CD4-positive, alpha-beta T cell (primary cell): Measurements from ENCODE around the gene CDK16. TPM values are rescaled to one million over a fixed set of nuclear protein-coding genes. Genes with fewer than 3 reads are reported as not detected.

Experiments used
- ATAC-seq: fragments of 200-7000 bp; cut with Tn5 transposase; one replicate; pipeline ENCODE4 v1.10.0; 2022; ENCODE audit warnings: mild to moderate bottlenecking; ENCODE audit not compliant: poor library complexity
- CTCF ChIA-PET: fragments of 350-600 bp; sonication (Branson Sonifier 250); formaldehyde crosslinking; loops from one replicate; lab custom pipeline; 2021; ENCODE audit warnings: antibody characterized with exemption, inconsistent platforms; lab: Charles Lee
- POLR2A ChIA-PET: fragments of 350-600 bp; sonication (Branson Sonifier 250); formaldehyde crosslinking; loops from one replicate; lab custom pipeline; 2021; ENCODE audit warnings: antibody characterized with exemption, inconsistent platforms; lab: Charles Lee
- DNase-seq, 14 experiments: peaks; one replicate each; pipeline ENCODE4 v3.0.0-alpha.2; 2013 to 2020; ENCODE audit warnings: mixed read lengths in 2 of 14
- H3K27ac ChIP-seq, 2 donors: one replicate each; pipeline versions ENCODE4 v1.5.1 to v1.7.0; 2013; ENCODE audit warnings: low read length in 2 of 2, low read depth in 1 of 2, mild to moderate bottlenecking in 1 of 2
- H3K27me3 ChIP-seq, 2 experiments: 1 replicate in 1 of 2; 2 replicates in 1 of 2; pipeline versions ENCODE4 v1.6.1 to v1.7.0; 2013; ENCODE audit warnings: low read length in 2 of 2, control low read depth in 1 of 2, mild to moderate bottlenecking in 1 of 2, moderate library complexity in 1 of 2; ENCODE audit not compliant: insufficient read depth in 2 of 2, control insufficient read depth in 1 of 2
- H3K36me3 ChIP-seq: one replicate; pipeline ENCODE4 v1.6.1; 2013; ENCODE audit warnings: low read length, control low read depth; ENCODE audit not compliant: insufficient read depth
- H3K4me1 ChIP-seq: one replicate; pipeline ENCODE4 v1.6.1; 2013; ENCODE audit warnings: low read length, control low read depth; ENCODE audit not compliant: insufficient read depth
- H3K4me3 ChIP-seq: one replicate; pipeline ENCODE4 v1.5.1; 2013; ENCODE audit warnings: mild to moderate bottlenecking, low read length, moderate library complexity
- H3K9me3 ChIP-seq, 2 experiments: 1 replicate in 1 of 2; 2 replicates in 1 of 2; pipeline versions ENCODE4 v1.6.1 to v1.7.0; 2013; ENCODE audit warnings: low read length in 2 of 2, mild to moderate bottlenecking in 2 of 2, control low read depth in 1 of 2, moderate library complexity in 1 of 2; ENCODE audit not compliant: control insufficient read depth in 1 of 2, insufficient read depth in 1 of 2
- H3K27ac Mint-ChIP-seq: one replicate; pipeline ENCODE4 v1.8.0; 2020; ENCODE audit warnings: mixed read lengths
- H3K27me3 Mint-ChIP-seq: one replicate; pipeline ENCODE4 v1.8.0; 2021; ENCODE audit warnings: mixed read lengths
- H3K36me3 Mint-ChIP-seq: one replicate; pipeline ENCODE4 v1.8.0; 2021; ENCODE audit warnings: low read depth, mixed read lengths
- H3K4me1 Mint-ChIP-seq: one replicate; pipeline ENCODE4 v1.8.0; 2021; ENCODE audit warnings: low read depth, mixed read lengths
- H3K4me3 Mint-ChIP-seq: one replicate; pipeline ENCODE4 v1.8.0; 2020; ENCODE audit warnings: mild to moderate bottlenecking, mixed read lengths
- H3K9me3 Mint-ChIP-seq: one replicate; pipeline ENCODE4 v1.8.0; 2020; ENCODE audit warnings: mixed read lengths
- intact Hi-C, 2 experiments: fragments of 100-400 bp; cut with DNase I in 1 of 2; cut with micrococcal nuclease in 1 of 2; formaldehyde crosslinking; loops; one replicate each; pipeline versions ENCODE4 v1.15.1 to v1.9.0; 2023 to 2025; cut with DNase I, micrococcal nuclease
- total RNA-seq, 174 experiments: library from RNA in 2 of 174; stranded (reverse) in 2 of 174; gene quantifications; one replicate each; pipeline ENCODE4 v1.2.3 and lab custom pipeline; 2021 to 2026
- TF ChIP-seq, protein P1 (sequence below): fragments of 200-600 bp; IDR thresholded peaks from one replicate; pipeline ENCODE4 v1.8.0; 2022; ENCODE audit warnings: antibody characterized with exemption, mild to moderate bottlenecking

CDK16 gene
- total RNA-seq, 2 experiments from 2014 or later, result 182 to 190 TPM

DNA sequence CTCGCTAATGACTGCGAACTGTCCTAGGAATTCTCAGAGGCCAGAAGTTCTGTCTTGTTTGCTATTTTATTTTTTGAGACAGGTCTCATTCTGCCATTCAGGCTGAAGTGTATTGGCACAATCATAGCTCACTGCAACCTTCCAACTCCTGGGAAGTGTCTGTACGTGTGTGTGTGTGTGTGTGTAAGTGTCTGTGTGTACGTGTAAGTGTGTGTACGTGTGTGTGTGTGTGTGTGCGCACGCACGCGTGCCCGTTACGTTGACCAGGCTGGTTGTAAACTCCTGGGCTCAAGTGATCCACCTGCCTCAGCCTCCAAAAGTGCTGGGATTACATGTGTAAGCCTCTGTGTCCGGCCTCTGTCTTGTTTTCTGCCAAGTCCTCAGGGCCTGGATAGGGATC is 10.4 kb upstream of the CDK16 start:
- CTCF ChIA-PET, result no interaction called here
- H3K4me3 ChIP-seq, result no peak overlapping the region
- DNase-seq (no peak), ATAC-seq (no peak)
- H3K4me1 ChIP-seq, result no peaks in the 10 kb centered on the region
- no peak overlapping the region for H3K27ac ChIP-seq
- Mint-ChIP-seq H3K27me3 (no peaks in the 10 kb centered on the region), H3K4me3 (no peak overlapping the region), H3K9me3 (no peaks in the 10 kb centered on the region), H3K36me3 (peaks cover 78% of the 10 kb centered on the region), H3K4me1 (peaks cover 4% of the 10 kb centered on the region), H3K27ac (no peak overlapping the region)
- POLR2A ChIA-PET, result no interaction called here
- intact Hi-C loops, result no loop called here
- H3K27me3 ChIP-seq, result no peaks in the 10 kb centered on the region
- TF ChIP-seq, protein P1, sequence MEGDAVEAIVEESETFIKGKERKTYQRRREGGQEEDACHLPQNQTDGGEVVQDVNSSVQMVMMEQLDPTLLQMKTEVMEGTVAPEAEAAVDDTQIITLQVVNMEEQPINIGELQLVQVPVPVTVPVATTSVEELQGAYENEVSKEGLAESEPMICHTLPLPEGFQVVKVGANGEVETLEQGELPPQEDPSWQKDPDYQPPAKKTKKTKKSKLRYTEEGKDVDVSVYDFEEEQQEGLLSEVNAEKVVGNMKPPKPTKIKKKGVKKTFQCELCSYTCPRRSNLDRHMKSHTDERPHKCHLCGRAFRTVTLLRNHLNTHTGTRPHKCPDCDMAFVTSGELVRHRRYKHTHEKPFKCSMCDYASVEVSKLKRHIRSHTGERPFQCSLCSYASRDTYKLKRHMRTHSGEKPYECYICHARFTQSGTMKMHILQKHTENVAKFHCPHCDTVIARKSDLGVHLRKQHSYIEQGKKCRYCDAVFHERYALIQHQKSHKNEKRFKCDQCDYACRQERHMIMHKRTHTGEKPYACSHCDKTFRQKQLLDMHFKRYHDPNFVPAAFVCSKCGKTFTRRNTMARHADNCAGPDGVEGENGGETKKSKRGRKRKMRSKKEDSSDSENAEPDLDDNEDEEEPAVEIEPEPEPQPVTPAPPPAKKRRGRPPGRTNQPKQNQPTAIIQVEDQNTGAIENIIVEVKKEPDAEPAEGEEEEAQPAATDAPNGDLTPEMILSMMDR, result no peak
- H3K9me3 ChIP-seq, result no peaks in the 10 kb centered on the region
- peaks cover 87% of the 10 kb centered on the region for H3K36me3 ChIP-seq

DNA sequence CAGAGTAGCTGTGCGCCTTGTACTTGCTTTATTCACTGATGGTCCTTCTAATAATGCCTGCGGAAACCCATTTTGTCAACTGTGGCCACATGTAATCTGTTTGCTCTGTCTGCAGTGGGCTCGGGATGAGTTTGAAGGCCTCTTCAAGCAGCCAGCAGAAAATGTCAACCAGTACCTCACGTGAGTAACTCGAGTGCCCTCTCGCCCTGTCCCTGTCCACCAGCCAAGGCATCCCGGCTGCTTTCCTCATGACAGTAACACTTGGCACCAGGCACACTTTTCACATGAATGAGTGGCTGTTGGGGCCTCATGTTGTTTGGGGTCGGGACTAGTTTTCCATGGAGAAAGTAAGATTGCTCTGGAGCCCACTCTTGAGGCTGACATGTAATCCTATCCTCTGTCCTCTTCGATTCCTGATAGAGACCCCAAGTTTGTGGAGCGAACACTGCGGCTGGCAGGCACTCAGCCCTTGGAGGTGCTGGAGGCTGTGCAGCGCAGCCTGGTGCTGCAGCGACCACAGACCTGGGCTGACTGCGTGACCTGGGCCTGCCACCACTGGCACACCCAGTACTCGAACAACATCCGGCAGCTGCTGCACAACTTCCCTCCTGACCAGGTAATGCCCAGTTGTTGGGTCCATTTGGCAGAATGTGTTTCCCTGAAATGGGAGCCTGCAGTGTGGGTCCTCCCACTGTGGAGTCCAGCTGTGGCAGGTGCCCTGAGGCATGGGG is 8.8 kb upstream of the CDK16 start:
- H3K4me3 ChIP-seq, result no peak overlapping the region
- no peaks in the 10 kb centered on the region for H3K27me3 ChIP-seq
- H3K36me3 ChIP-seq, result peaks cover 87% of the 10 kb centered on the region
- H3K9me3 ChIP-seq, result no peaks in the 10 kb centered on the region
- intact Hi-C loops, result no loop called here
- H3K27ac ChIP-seq, result no peak overlapping the region
- DNase-seq (no peak), ATAC-seq (no peak)
- H3K4me1 Mint-ChIP-seq, result peaks cover 4% of the 10 kb centered on the region
- H3K27ac Mint-ChIP-seq, result no peak overlapping the region
- CTCF ChIA-PET, result no interaction called here
- H3K27me3 Mint-ChIP-seq, result no peaks in the 10 kb centered on the region
- H3K4me1 ChIP-seq, result no peaks in the 10 kb centered on the region
- TF ChIP-seq, protein P1, result no peak
- no peak overlapping the region for H3K4me3 Mint-ChIP-seq
- POLR2A ChIA-PET, result no interaction called here
- peaks cover 81% of the 10 kb centered on the region for H3K36me3 Mint-ChIP-seq
- H3K9me3 Mint-ChIP-seq, result no peaks in the 10 kb centered on the region

DNA sequence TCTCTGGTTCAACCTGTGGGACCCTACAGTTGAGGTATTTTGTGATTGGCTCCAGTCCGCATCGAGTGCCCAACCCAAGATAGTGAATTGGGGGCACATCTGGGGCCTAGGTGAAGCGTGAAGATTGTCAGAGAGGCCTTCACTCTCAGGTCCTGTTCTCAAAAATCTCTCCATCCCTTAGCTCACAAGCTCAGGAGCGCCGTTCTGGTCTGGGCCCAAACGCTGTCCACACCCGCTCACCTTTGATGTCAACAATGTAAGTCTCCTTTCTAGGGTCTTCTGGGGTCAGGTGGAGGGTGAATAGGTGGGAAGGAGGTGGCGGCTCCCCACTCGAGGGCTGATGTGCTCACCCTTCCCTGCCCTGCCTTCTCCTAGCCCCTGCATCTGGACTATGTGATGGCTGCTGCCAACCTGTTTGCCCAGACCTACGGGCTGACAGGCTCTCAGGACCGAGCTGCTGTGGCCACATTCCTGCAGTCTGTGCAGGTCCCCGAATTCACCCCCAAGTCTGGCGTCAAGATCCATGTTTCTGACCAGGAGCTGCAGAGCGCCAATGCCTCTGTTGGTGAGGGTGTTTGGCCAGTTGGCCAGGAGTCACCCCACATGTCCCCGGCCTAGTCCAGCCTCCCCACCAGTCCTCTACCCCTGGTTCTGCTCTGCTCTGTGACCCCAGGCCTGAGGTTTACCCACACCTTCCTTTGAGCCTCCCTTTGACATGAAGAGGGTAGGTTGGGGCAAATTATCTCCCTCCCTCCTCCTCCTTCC is 7.6 kb upstream of the CDK16 start:
- no peak for ATAC-seq
- Histone ChIP-seq H3K9me3 (no peaks in the 10 kb centered on the region), H3K4me1 (no peaks in the 10 kb centered on the region), H3K27ac (no peak overlapping the region), H3K4me3 (no peak overlapping the region), H3K36me3 (peaks cover 87% of the 10 kb centered on the region), H3K27me3 (no peaks in the 10 kb centered on the region)
- TF ChIP-seq, protein P1, result no peak
- no peak overlapping the region for H3K4me3 Mint-ChIP-seq
- CTCF ChIA-PET, result no interaction called here
- DNase-seq, result no peak
- peaks cover 83% of the 10 kb centered on the region for H3K36me3 Mint-ChIP-seq
- no peak overlapping the region for H3K27ac Mint-ChIP-seq
- no peaks in the 10 kb centered on the region for H3K27me3 Mint-ChIP-seq
- intact Hi-C loops, result no loop called here
- POLR2A ChIA-PET, result no interaction called here
- H3K9me3 Mint-ChIP-seq, result no peaks in the 10 kb centered on the region
- H3K4me1 Mint-ChIP-seq, result peaks cover 4% of the 10 kb centered on the region
